Endothelial cell (in vitro differentiated cells): ENCODE measurements around the gene LTBP4. TPM values are rescaled to one million over a fixed set of nuclear protein-coding genes. Genes with fewer than 3 reads are reported as not detected.
"Not testable (repeated sequence)": the region's sequence is repeated elsewhere in the genome, so short reads cannot be mapped to it uniquely, and the experiment has no call there.

Source experiments
- DNase-seq: peaks from one replicate; pipeline ENCODE4 v3.0.0; 2021; ENCODE audit warnings: low spot score
- H3K27ac Mint-ChIP-seq: one replicate; pipeline ENCODE4 v1.8.0; 2021; ENCODE audit warnings: mixed read lengths, inconsistent platforms; ENCODE audit not compliant: unreplicated experiment
- H3K27me3 Mint-ChIP-seq: one replicate; pipeline ENCODE4 v1.8.0; 2021; ENCODE audit warnings: mild to moderate bottlenecking, moderate library complexity, mixed read lengths, inconsistent platforms; ENCODE audit not compliant: unreplicated experiment
- H3K36me3 Mint-ChIP-seq: one replicate; pipeline ENCODE4 v1.8.0; 2021; ENCODE audit warnings: mild to moderate bottlenecking, low read depth, mixed read lengths, inconsistent platforms; ENCODE audit not compliant: unreplicated experiment
- H3K4me1 Mint-ChIP-seq: one replicate; pipeline ENCODE4 v1.8.0; 2021; ENCODE audit warnings: mild to moderate bottlenecking, mixed read lengths, inconsistent platforms; ENCODE audit not compliant: unreplicated experiment
- H3K4me3 Mint-ChIP-seq: one replicate; pipeline ENCODE4 v1.8.0; 2021; ENCODE audit warnings: mild to moderate bottlenecking, mixed read lengths, inconsistent platforms; ENCODE audit not compliant: unreplicated experiment
- H3K9me3 Mint-ChIP-seq: one replicate; pipeline ENCODE4 v1.8.0; 2021; ENCODE audit warnings: mixed read lengths, inconsistent platforms; ENCODE audit not compliant: unreplicated experiment
- total RNA-seq: library from RNA; stranded (reverse); fragmentation: NEBNext Ultra II Directional; extraction: Animal tissue kit (Norgen Biotek cat#: 25700); gene quantifications from one replicate; pipeline ENCODE4 v1.2.1, GENCODE V29; 2021; ENCODE audit not compliant: unreplicated experiment
- TF ChIP-seq, protein P1 (sequence below): fragments of 200-600 bp; sonication (generic); IDR thresholded peaks from one replicate; pipeline ENCODE4 v1.5.0; 2021; ENCODE audit warnings: antibody characterized with exemption; ENCODE audit not compliant: unreplicated experiment

Gene LTBP4
- total RNA-seq, 1 donor from 2014 or later: 175 TPM

DNA sequence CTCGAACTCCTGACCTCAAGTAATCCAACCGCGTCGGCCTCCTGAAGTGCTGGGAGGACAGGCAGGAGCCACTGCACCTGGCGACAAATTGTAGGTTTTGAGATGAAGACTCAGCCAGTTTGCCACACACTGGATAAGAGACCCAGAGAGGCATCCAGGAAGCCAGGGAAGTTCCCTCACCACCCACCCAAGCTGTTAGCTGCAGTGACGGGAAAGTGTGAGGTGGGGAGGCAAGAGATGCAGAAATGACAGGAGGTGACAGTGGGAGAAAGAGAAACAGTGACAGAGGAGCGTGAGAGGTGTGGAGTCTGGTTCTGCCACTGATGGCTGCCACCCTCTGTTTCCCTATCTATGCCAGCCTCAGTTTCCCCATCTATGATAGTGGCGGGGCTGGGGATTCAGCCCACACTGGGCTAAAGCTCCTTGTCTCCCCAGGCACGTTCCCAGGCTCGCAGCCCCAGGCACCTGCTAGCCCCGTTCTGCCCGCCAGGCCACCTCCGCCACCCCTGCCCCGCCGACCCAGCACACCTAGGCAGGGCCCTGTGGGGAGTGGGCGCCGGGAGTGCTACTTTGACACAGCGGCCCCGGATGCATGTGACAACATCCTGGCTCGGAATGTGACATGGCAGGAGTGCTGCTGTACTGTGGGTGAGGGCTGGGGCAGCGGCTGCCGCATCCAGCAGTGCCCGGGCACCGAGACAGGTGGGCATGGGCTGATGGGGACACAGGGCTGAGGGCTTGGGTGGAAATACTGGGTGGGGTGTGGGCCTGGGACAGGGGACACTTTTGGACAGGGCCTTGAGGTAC, 21.0 kb downstream of the LTBP4 start:
- H3K9me3 Mint-ChIP-seq: no peaks in the 10 kb centered on the region
- H3K27me3 Mint-ChIP-seq: peaks cover 10% of the 10 kb centered on the region
- no peak overlapping the region for H3K27ac Mint-ChIP-seq
- peaks cover 46% of the 10 kb centered on the region for H3K36me3 Mint-ChIP-seq
- peaks cover 3% of the 10 kb centered on the region for H3K4me1 Mint-ChIP-seq
- peak overlapping the region; percentile 44 for H3K4me3 Mint-ChIP-seq
- no peak for DNase-seq
- TF ChIP-seq, protein P1, sequence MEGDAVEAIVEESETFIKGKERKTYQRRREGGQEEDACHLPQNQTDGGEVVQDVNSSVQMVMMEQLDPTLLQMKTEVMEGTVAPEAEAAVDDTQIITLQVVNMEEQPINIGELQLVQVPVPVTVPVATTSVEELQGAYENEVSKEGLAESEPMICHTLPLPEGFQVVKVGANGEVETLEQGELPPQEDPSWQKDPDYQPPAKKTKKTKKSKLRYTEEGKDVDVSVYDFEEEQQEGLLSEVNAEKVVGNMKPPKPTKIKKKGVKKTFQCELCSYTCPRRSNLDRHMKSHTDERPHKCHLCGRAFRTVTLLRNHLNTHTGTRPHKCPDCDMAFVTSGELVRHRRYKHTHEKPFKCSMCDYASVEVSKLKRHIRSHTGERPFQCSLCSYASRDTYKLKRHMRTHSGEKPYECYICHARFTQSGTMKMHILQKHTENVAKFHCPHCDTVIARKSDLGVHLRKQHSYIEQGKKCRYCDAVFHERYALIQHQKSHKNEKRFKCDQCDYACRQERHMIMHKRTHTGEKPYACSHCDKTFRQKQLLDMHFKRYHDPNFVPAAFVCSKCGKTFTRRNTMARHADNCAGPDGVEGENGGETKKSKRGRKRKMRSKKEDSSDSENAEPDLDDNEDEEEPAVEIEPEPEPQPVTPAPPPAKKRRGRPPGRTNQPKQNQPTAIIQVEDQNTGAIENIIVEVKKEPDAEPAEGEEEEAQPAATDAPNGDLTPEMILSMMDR: no peak

DNA sequence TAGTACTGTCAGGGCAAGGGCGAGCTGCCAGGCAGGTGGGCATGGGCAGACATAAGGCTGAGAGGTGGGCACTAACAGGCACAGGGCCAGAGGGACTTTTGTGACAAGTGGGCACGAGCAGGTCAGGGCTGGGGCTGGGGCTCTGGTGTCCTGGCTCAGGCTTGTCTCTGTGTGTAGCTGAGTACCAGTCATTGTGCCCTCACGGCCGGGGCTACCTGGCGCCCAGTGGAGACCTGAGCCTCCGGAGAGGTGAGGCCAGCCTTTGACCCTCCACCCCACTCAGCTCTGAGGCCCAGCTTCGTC, 21.6 kb downstream of the LTBP4 start:
- Mint-ChIP-seq H3K4me1 (peaks cover 3% of the 10 kb centered on the region), H3K9me3 (no peaks in the 10 kb centered on the region), H3K4me3 (no peak overlapping the region), H3K27ac (no peak overlapping the region), H3K27me3 (peaks cover 11% of the 10 kb centered on the region), H3K36me3 (peaks cover 49% of the 10 kb centered on the region)
- DNase-seq: no peak
- TF ChIP-seq, protein P1: no peak

GRCh38 chr19:40623403-40624251, 22.5 kb downstream of the LTBP4 start:
- no peak overlapping the region for H3K4me3 Mint-ChIP-seq
- TF ChIP-seq, protein P1: no peak

DNA sequence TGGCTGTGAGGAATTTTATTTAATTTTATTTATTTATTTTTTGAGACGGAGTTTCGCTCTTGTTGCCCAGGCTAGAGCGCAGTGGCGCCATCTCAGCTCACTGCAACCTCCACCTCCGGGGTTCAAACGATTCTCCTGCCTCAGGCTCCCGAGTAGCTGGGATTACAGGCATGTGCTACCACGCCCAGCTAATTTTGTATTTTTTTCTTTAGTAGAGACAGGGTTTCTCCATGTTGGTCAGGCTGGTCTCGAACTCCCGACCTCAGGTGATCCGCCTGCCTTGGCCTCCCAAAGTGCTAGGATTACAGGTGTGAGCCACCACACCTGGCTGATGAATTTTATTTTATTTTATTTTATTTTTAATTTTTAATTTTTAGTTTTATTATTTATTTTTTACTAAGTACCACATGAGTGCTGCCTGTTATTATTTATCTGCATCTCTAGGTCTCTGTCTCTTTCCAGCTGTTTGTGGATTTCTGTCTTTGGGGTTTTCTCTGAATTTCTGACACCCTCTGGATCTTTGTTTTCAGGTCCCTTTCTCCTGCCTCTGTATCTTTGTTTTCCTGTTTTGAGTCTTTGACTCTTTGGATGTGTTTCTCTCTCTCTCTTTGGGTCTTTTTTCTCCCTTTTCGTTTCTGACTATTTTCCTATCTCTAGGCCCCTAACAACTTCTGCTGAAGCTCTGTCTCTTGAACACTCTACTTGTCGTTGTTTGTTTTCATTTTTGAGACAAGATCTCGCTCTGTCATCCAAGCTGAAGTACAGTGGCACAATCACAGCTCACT, 23.4 kb downstream of the LTBP4 start:
- not testable (repeated sequence) for DNase-seq, H3K9me3 Mint-ChIP-seq, H3K4me3 Mint-ChIP-seq, H3K4me1 Mint-ChIP-seq
- Mint-ChIP-seq H3K36me3 (peaks cover 48% of the 10 kb centered on the region), H3K27ac (peak overlapping the region; percentile 7), H3K27me3 (peaks cover 14% of the 10 kb centered on the region)

More at GRCh38 chr19:40623403-40624251, 22.5 kb downstream of the LTBP4 start:
- Mint-ChIP-seq H3K36me3 (peaks cover 49% of the 10 kb centered on the region), H3K27ac (no peak overlapping the region), H3K4me1 (peaks cover 3% of the 10 kb centered on the region), H3K9me3 (no peaks in the 10 kb centered on the region), H3K27me3 (peaks cover 13% of the 10 kb centered on the region)
- DNase-seq: no peak

DNA sequence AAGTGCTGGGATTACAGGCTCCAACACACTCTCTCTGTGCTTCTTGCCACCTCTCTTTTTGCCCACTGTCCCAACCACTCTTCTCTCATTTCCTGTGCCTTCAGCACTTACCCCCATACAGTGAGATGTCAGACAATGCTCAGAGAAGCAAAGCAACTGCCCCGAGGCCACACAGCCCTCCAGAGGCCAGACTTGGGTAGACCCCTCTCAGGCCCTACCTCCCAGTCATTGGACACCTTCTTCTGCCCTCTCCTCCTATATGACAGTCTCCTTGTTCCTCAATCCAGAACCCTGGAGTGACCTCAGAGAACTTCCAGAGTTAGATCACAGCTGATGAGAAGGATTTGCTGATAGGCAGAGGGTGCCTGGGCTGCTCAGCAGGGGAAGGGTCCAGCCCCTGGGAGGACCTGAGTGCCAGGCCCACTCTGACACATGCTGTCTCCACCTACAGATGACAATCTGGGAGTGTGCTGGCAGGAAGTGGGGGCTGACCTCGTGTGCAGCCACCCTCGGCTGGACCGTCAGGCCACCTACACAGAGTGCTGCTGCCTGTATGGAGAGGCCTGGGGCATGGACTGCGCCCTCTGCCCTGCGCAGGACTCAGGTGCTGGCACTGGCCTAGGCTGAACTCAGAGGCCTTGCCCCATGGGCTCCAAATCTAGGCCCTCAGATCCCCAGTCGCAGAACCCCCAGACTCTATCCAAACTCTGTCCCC, 24.4 kb downstream of the LTBP4 start:
- Mint-ChIP-seq H3K27ac (no peak overlapping the region), H3K36me3 (peaks cover 48% of the 10 kb centered on the region), H3K4me3 (peak overlapping the region; percentile 43), H3K9me3 (peaks cover 4% of the 10 kb centered on the region), H3K4me1 (peaks cover 6% of the 10 kb centered on the region), H3K27me3 (peaks cover 15% of the 10 kb centered on the region)
- TF ChIP-seq, protein P1: no peak
- no peak for DNase-seq
